ENCODE measurements around the gene RPL18.

DNA sequence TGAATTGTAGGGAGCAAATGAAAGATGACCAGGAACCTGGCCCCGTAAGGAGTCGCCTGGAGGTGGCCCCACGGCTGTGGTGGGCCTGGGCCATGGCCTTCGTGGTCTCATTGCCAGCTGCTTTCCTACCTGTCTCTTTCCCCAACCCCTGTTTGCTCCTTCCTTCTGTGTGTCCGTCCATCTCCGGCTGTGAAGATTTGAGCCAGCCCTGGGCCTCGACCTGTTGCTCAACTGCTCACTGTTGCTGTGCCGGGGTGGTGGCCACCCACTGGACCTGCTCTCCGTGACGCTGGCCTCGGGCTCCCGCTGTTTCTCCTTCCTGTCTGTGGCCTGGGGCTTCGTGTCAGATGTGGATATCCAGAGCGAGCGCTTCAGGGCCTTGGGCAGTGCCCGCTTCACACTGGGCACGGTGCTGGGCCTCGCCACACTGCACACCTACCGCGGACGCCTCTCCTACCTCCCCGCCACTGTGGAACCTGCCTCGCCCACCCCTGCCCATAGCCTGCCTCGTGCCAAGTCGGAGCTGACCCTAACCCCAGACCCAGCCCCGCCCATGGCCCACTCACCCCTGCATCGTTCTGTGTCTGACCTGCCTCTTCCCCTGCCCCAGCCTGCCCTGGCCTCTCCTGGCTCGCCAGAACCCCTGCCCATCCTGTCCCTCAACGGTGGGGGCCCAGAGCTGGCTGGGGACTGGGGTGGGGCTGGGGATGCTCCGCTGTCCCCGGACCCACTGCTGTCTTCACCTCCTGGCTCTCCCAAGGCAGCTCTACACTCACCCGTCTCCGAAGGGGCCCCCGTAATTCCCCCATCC, 9.7 kb upstream of the RPL18 start:
- TF ChIP-seq EZH2 (IDR thresholded peaks at IDR 0.05; ENCODE audit: low read depth, unreplicated experiment) (no peak), POLR2AphosphoS5 (IDR thresholded peaks at IDR 0.05; ENCODE audit: low read depth) (no peak), CREB1 (CRISPR knock-in tag; IDR thresholded peaks at IDR 0.05; ENCODE audit: low read depth) (no peak), ZNF331 (CRISPR knock-in tag; IDR thresholded peaks at IDR 0.05; ENCODE audit: low read depth) (no peak), ZNF114 (CRISPR knock-in tag; IDR thresholded peaks at IDR 0.05) (no peak), EZH2phosphoT487 (IDR thresholded peaks at IDR 0.05; ENCODE audit: unreplicated experiment) (no peak), JUNB (IDR thresholded peaks at IDR 0.05; ENCODE audit: unreplicated experiment) (no peak)
- TF ChIP-seq, protein P1, sequence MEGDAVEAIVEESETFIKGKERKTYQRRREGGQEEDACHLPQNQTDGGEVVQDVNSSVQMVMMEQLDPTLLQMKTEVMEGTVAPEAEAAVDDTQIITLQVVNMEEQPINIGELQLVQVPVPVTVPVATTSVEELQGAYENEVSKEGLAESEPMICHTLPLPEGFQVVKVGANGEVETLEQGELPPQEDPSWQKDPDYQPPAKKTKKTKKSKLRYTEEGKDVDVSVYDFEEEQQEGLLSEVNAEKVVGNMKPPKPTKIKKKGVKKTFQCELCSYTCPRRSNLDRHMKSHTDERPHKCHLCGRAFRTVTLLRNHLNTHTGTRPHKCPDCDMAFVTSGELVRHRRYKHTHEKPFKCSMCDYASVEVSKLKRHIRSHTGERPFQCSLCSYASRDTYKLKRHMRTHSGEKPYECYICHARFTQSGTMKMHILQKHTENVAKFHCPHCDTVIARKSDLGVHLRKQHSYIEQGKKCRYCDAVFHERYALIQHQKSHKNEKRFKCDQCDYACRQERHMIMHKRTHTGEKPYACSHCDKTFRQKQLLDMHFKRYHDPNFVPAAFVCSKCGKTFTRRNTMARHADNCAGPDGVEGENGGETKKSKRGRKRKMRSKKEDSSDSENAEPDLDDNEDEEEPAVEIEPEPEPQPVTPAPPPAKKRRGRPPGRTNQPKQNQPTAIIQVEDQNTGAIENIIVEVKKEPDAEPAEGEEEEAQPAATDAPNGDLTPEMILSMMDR (conservative IDR thresholded peaks at IDR 0.05; ENCODE audit: low read depth in 2 of 2), result no peak
- TF ChIP-seq, protein P2, sequence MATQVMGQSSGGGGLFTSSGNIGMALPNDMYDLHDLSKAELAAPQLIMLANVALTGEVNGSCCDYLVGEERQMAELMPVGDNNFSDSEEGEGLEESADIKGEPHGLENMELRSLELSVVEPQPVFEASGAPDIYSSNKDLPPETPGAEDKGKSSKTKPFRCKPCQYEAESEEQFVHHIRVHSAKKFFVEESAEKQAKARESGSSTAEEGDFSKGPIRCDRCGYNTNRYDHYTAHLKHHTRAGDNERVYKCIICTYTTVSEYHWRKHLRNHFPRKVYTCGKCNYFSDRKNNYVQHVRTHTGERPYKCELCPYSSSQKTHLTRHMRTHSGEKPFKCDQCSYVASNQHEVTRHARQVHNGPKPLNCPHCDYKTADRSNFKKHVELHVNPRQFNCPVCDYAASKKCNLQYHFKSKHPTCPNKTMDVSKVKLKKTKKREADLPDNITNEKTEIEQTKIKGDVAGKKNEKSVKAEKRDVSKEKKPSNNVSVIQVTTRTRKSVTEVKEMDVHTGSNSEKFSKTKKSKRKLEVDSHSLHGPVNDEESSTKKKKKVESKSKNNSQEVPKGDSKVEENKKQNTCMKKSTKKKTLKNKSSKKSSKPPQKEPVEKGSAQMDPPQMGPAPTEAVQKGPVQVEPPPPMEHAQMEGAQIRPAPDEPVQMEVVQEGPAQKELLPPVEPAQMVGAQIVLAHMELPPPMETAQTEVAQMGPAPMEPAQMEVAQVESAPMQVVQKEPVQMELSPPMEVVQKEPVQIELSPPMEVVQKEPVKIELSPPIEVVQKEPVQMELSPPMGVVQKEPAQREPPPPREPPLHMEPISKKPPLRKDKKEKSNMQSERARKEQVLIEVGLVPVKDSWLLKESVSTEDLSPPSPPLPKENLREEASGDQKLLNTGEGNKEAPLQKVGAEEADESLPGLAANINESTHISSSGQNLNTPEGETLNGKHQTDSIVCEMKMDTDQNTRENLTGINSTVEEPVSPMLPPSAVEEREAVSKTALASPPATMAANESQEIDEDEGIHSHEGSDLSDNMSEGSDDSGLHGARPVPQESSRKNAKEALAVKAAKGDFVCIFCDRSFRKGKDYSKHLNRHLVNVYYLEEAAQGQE (IDR thresholded peaks at IDR 0.05; ENCODE audit: unreplicated experiment), result no peak
